CD4-positive, alpha-beta memory T cell (primary cell): Measurements from ENCODE around the gene PIK3C3. TPM values are rescaled to one million over a fixed set of nuclear protein-coding genes. Genes with fewer than 3 reads are reported as not detected.
A peak's percentile ranks its signal among the peaks of the same experiment; 100 is the strongest.

Source experiments
- CTCF ChIA-PET: fragments of 350-600 bp; sonication (Branson Sonifier 250); formaldehyde crosslinking; loops from one replicate; lab custom pipeline; 2021; ENCODE audit warnings: inconsistent platforms; ENCODE audit not compliant: partially characterized antibody; lab: Charles Lee
- POLR2A ChIA-PET: fragments of 350-600 bp; sonication (Branson Sonifier 250); formaldehyde crosslinking; loops from one replicate; lab custom pipeline; 2021; ENCODE audit not compliant: partially characterized antibody; lab: Charles Lee
- DNase-seq, 5 donors: peaks; one replicate each; pipeline versions ENCODE4 v3.0.0 to v3.0.0-alpha.2; 2020 to 2022; ENCODE audit warnings: mixed read lengths in 1 of 5
- H3K27ac ChIP-seq: one replicate; pipeline ENCODE4 v1.7.0; 2013; ENCODE audit warnings: low read depth, low read length
- H3K27me3 ChIP-seq: 2 replicates; pipeline ENCODE4 v1.7.0; 2013; ENCODE audit warnings: mild to moderate bottlenecking, low read length, moderate library complexity; ENCODE audit not compliant: insufficient read depth
- H3K36me3 ChIP-seq: 2 replicates; pipeline ENCODE4 v1.7.0; 2013; ENCODE audit warnings: mild to moderate bottlenecking, low read length, moderate library complexity; ENCODE audit not compliant: insufficient read depth
- H3K4me1 ChIP-seq: 2 replicates; pipeline ENCODE4 v1.7.0; 2013; ENCODE audit warnings: mild to moderate bottlenecking, low read length, moderate library complexity; ENCODE audit not compliant: insufficient read depth
- H3K4me3 ChIP-seq, 2 donors: one replicate each; pipeline ENCODE4 v1.7.0; 2013; ENCODE audit warnings: low read length in 2 of 2, mild to moderate bottlenecking in 1 of 2
- H3K9me3 ChIP-seq, 2 donors: one replicate each; pipeline ENCODE4 v1.7.0; 2013; ENCODE audit warnings: low read length in 2 of 2, control low read depth in 1 of 2; ENCODE audit not compliant: control insufficient read depth in 1 of 2
- H3K27ac Mint-ChIP-seq, 7 donors: one replicate each; pipeline ENCODE4 v1.8.0; 2020 to 2021; ENCODE audit warnings: mixed read lengths in 7 of 7, mild to moderate bottlenecking in 6 of 7, inconsistent platforms in 3 of 7, moderate library complexity in 3 of 7
- H3K27me3 Mint-ChIP-seq, 2 donors: one replicate each; pipeline ENCODE4 v1.8.0; 2020 to 2021; ENCODE audit warnings: mixed read lengths in 2 of 2
- H3K36me3 Mint-ChIP-seq, 2 donors: one replicate each; pipeline ENCODE4 v1.8.0; 2020 to 2021; ENCODE audit warnings: mixed read lengths in 2 of 2, inconsistent platforms in 1 of 2, mild to moderate bottlenecking in 1 of 2
- H3K4me1 Mint-ChIP-seq, 4 donors: one replicate each; pipeline ENCODE4 v1.8.0; 2020 to 2021; ENCODE audit warnings: mixed read lengths in 4 of 4, mild to moderate bottlenecking in 1 of 4
- H3K4me3 Mint-ChIP-seq, 8 donors: one replicate each; pipeline ENCODE4 v1.8.0; 2020 to 2021; ENCODE audit warnings: mixed read lengths in 8 of 8, mild to moderate bottlenecking in 7 of 8, moderate library complexity in 6 of 8, inconsistent platforms in 3 of 8
- H3K9me3 Mint-ChIP-seq, 8 donors: one replicate each; pipeline ENCODE4 v1.8.0; 2020 to 2021; ENCODE audit warnings: mixed read lengths in 8 of 8, mild to moderate bottlenecking in 5 of 8, inconsistent platforms in 3 of 8, moderate library complexity in 1 of 8
- intact Hi-C: fragments of 100-400 bp; cut with micrococcal nuclease; formaldehyde crosslinking; loops from one replicate; pipeline ENCODE4 v1.15.1; 2023
- polyA plus RNA-seq, 2 donors: library from polyadenylated mRNA; unstranded; fragments of 300-500 nt; fragmentation: Illumina TruSeq; gene quantifications; one replicate each; pipeline ENCODE4 v1.2.3, GENCODE V29; 2021
- total RNA-seq, 2 experiments: library from RNA; stranded (reverse); gene quantifications; one replicate each; pipeline ENCODE4 v1.2.3, GENCODE V29; 2021

The PIK3C3 gene
- total and polyA plus RNA-seq, 4 experiments from 2014 or later = 31.0 to 78.0 (median 54.8) TPM

DNA sequence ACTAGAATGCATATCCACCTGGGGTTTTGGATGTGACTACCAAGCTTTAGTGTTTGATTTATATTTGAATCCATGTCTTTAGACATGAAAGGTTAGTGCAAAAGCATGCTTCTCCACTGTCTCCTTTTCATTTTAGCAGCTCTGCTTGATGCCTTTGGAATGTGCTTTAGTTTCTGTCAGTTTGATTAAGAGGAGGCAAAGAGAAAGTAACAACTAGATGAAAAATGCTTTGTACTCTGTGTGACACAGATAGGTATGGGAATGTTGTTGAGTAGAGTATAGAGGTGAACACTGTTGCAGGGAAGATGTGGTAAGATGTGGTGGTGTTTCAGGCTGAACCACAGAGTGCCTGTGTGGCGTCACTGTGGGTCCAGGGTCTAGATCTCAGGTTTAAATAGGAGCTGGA, 19.8 kb downstream of the PIK3C3 start:
- Mint-ChIP-seq H3K4me1 (peaks cover 32 to 49% (median 39%) of the 10 kb centered on the region in 4 donors), H3K4me3 (peak overlapping the region in 3 of 8 donors; percentile 1 to 33 (median 24)), H3K27me3 (no peaks in the 10 kb centered on the region), H3K27ac (peak overlapping the region in 2 of 7 donors; percentile 8 to 59), H3K36me3 (peaks cover 32 to 44% of the 10 kb centered on the region in 2 donors), H3K9me3 (no peaks in the 10 kb centered on the region)
- CTCF ChIA-PET = interaction anchor here (1.3 kb wide), 1 partner anchor 54 kb away, joined by 3 read pairs; no protein-coding TSS in a partner anchor
- H3K36me3 ChIP-seq = peaks cover 14% of the 10 kb centered on the region
- H3K27me3 ChIP-seq = no peaks in the 10 kb centered on the region
- POLR2A ChIA-PET = no interaction called here
- H3K9me3 ChIP-seq = no peaks in the 10 kb centered on the region
- no peak overlapping the region for H3K27ac ChIP-seq
- peak in 1 of 5 donors; percentile 8 for DNase-seq
- intact Hi-C loops = no loop called here
- H3K4me3 ChIP-seq = no peak overlapping the region
- peaks cover 19% of the 10 kb centered on the region for H3K4me1 ChIP-seq

- Histone ChIP-seq H3K4me3 (no peak overlapping the region), H3K4me1 (peaks cover 19% of the 10 kb centered on the region), H3K36me3 (peaks cover 9% of the 10 kb centered on the region), H3K9me3 (no peaks in the 10 kb centered on the region), H3K27ac (no peak overlapping the region), H3K27me3 (no peaks in the 10 kb centered on the region)
- Mint-ChIP-seq H3K27ac (peak overlapping the region in 1 of 7 donors; percentile 62), H3K9me3 (no peaks in the 10 kb centered on the region), H3K4me1 (peaks cover 30 to 44% (median 36%) of the 10 kb centered on the region in 4 donors), H3K27me3 (no peaks in the 10 kb centered on the region), H3K36me3 (peaks cover 28 to 39% of the 10 kb centered on the region in 2 donors), H3K4me3 (no peak overlapping the region)
- DNase-seq = no peak
- intact Hi-C loops = no loop called here
- CTCF ChIA-PET = interaction anchor here (1.3 kb wide), 1 partner anchor 53 kb away, joined by 3 read pairs; no protein-coding TSS in a partner anchor
- POLR2A ChIA-PET = no interaction called here
Measured at GRCh38 chr18:41975284-41975683, 20.2 kb downstream of the PIK3C3 start.

DNA sequence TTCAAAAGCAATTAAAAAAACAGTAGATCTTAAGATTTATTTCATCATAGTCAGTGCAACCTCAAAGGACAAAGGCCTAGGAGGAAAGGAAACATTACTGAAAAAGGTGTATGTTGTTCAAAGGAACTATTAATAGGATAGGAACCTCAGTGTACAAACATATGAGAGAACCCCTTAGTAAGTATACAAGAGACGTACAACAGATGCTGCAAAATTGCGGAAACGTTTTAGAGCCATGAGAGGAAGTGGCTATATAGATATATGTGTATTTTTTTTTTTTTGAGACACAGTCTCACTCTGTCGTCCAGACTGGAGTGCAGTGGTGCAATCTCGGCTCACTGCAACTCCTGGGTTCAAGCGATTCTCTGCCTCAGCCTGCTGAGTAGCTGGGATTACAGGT, 22.2 kb downstream of the PIK3C3 start:
- Mint-ChIP-seq H3K36me3 (peaks cover 23 to 30% of the 10 kb centered on the region in 2 donors), H3K4me3 (no peak overlapping the region), H3K27ac (peak overlapping the region in 2 of 7 donors; percentile 17 to 51), H3K27me3 (no peaks in the 10 kb centered on the region), H3K4me1 (peaks cover 27 to 38% (median 34%) of the 10 kb centered on the region in 4 donors), H3K9me3 (no peaks in the 10 kb centered on the region)
- Histone ChIP-seq H3K4me1 (peaks cover 13% of the 10 kb centered on the region), H3K27ac (no peak overlapping the region), H3K27me3 (no peaks in the 10 kb centered on the region), H3K4me3 (no peak overlapping the region), H3K36me3 (no peaks in the 10 kb centered on the region), H3K9me3 (no peaks in the 10 kb centered on the region)
- CTCF ChIA-PET = no interaction called here
- intact Hi-C loops = no loop called here
- POLR2A ChIA-PET = no interaction called here
- DNase-seq = no peak

- no peaks in the 10 kb centered on the region for H3K4me1 ChIP-seq
- peak overlapping the region in 3 of 7 donors; percentile 2 to 14 (median 5) for H3K27ac Mint-ChIP-seq
- ChIA-PET CTCF (interaction anchor here (1.2 to 2.0 kb wide), 2 partner anchors 15 to 45 kb away, joined by 4 to 5 read pairs; no protein-coding TSS in a partner anchor), POLR2A (no interaction called here)
- H3K27me3 ChIP-seq = no peaks in the 10 kb centered on the region
- H3K4me3 ChIP-seq = no peak overlapping the region
- peaks cover 10 to 24% (median 15%) of the 10 kb centered on the region in 4 donors for H3K4me1 Mint-ChIP-seq
- intact Hi-C loops = no loop called here
- no peak for DNase-seq
- peaks cover 6% of the 10 kb centered on the region for H3K36me3 ChIP-seq
- H3K27me3 Mint-ChIP-seq = no peaks in the 10 kb centered on the region
- no peaks in the 10 kb centered on the region for H3K9me3 Mint-ChIP-seq
- H3K9me3 ChIP-seq = no peaks in the 10 kb centered on the region
- H3K4me3 Mint-ChIP-seq = no peak overlapping the region
- H3K36me3 Mint-ChIP-seq = peaks cover 18 to 38% of the 10 kb centered on the region in 2 donors
- no peak overlapping the region for H3K27ac ChIP-seq
Measured at GRCh38 chr18:41982942-41983660, 28.1 kb downstream of the PIK3C3 start.

GRCh38 chr18:41985914-41986313, 30.9 kb downstream of the PIK3C3 start:
- Histone ChIP-seq H3K27ac (no peak overlapping the region), H3K4me3 (no peak overlapping the region), H3K27me3 (no peaks in the 10 kb centered on the region), H3K36me3 (peaks cover 6% of the 10 kb centered on the region), H3K4me1 (no peaks in the 10 kb centered on the region), H3K9me3 (no peaks in the 10 kb centered on the region)
- DNase-seq = no peak
- ChIA-PET CTCF (no interaction called here), POLR2A (no interaction called here)
- no peak overlapping the region for H3K27ac Mint-ChIP-seq
- H3K27me3 Mint-ChIP-seq = no peaks in the 10 kb centered on the region
- no peaks in the 10 kb centered on the region for H3K9me3 Mint-ChIP-seq
- peaks cover 10 to 24% (median 13%) of the 10 kb centered on the region in 4 donors for H3K4me1 Mint-ChIP-seq
- peaks cover 27 to 50% of the 10 kb centered on the region in 2 donors for H3K36me3 Mint-ChIP-seq
- intact Hi-C loops = no loop called here
- no peak overlapping the region for H3K4me3 Mint-ChIP-seq

- Mint-ChIP-seq H3K27me3 (no peaks in the 10 kb centered on the region), H3K9me3 (no peaks in the 10 kb centered on the region), H3K4me3 (no peak overlapping the region), H3K4me1 (peaks cover 0 to 1% (median 0%) of the 10 kb centered on the region in 4 donors), H3K36me3 (peaks cover 35 to 60% of the 10 kb centered on the region in 2 donors), H3K27ac (no peak overlapping the region)
- Histone ChIP-seq H3K27ac (no peak overlapping the region), H3K27me3 (no peaks in the 10 kb centered on the region), H3K4me3 (no peak overlapping the region), H3K4me1 (no peaks in the 10 kb centered on the region), H3K9me3 (no peaks in the 10 kb centered on the region), H3K36me3 (peaks cover 19% of the 10 kb centered on the region)
- intact Hi-C loops = no loop called here
- POLR2A ChIA-PET = no interaction called here
- no peak for DNase-seq
- CTCF ChIA-PET = no interaction called here
Measured at GRCh38 chr18:41989508-41989907, 34.5 kb downstream of the PIK3C3 start.

DNA sequence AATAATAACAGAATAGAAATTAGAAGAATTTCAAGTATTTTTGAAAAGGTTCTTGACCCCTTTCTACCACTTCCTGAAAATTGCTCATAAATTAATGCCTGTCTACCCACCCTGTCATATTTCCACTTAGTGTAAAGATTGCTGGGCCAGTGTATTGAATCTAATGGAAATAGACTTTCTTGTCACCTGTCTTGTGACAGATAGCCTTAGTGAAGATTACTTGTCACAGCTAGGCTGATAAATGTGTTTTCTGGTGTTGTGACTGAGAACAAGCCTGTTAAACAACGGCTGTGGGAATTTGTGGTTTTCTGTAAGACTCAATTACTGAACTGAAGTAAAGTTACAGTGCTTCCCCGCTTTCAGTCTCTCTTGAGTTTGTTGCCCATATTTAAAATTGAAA, 37.0 kb downstream of the PIK3C3 start:
- Mint-ChIP-seq H3K36me3 (peaks cover 43 to 55% of the 10 kb centered on the region in 2 donors), H3K27ac (no peak overlapping the region), H3K27me3 (no peaks in the 10 kb centered on the region), H3K4me1 (peaks cover 0 to 1% (median 0%) of the 10 kb centered on the region in 4 donors), H3K4me3 (no peak overlapping the region), H3K9me3 (no peaks in the 10 kb centered on the region)
- ChIA-PET CTCF (no interaction called here), POLR2A (no interaction called here)
- Histone ChIP-seq H3K27ac (no peak overlapping the region), H3K4me1 (no peaks in the 10 kb centered on the region), H3K36me3 (peaks cover 21% of the 10 kb centered on the region), H3K27me3 (no peaks in the 10 kb centered on the region), H3K9me3 (no peaks in the 10 kb centered on the region), H3K4me3 (no peak overlapping the region)
- intact Hi-C loops = no loop called here
- no peak for DNase-seq
